Dendritic cell treated with granulocyte-macrophage colony-stimulating factor and Interleukin-4, amounts not matched to agents 40 ng/mL and 50 ng/mL, for 4 days (primary cell): ENCODE results near the gene DMD.
"Not testable (repeated sequence)": the region's sequence is repeated elsewhere in the genome, so short reads cannot be mapped to it uniquely, and the experiment has no call there.

Source experiments
- H3K27ac Mint-ChIP-seq: one replicate; pipeline ENCODE4 v1.8.0; 2022; ENCODE audit warnings: mild to moderate bottlenecking, mixed read lengths
- H3K27me3 Mint-ChIP-seq: one replicate; pipeline ENCODE4 v1.8.0; 2022; ENCODE audit warnings: mild to moderate bottlenecking, mixed read lengths
- H3K36me3 Mint-ChIP-seq: one replicate; pipeline ENCODE4 v1.8.0; 2022; ENCODE audit warnings: low read depth, mixed read lengths
- H3K4me1 Mint-ChIP-seq: one replicate; pipeline ENCODE4 v1.8.0; 2022; ENCODE audit warnings: low read depth, mixed read lengths
- H3K4me3 Mint-ChIP-seq: one replicate; pipeline ENCODE4 v1.8.0; 2022; ENCODE audit warnings: mild to moderate bottlenecking, moderate library complexity, mixed read lengths
- H3K9me3 Mint-ChIP-seq: one replicate; pipeline ENCODE4 v1.8.0; 2022; ENCODE audit warnings: mixed read lengths
- intact Hi-C: fragments of 100-400 bp; cut with micrococcal nuclease; formaldehyde crosslinking; loops from one replicate; pipeline ENCODE4 v1.15.0; 2022

DMD gene

DNA sequence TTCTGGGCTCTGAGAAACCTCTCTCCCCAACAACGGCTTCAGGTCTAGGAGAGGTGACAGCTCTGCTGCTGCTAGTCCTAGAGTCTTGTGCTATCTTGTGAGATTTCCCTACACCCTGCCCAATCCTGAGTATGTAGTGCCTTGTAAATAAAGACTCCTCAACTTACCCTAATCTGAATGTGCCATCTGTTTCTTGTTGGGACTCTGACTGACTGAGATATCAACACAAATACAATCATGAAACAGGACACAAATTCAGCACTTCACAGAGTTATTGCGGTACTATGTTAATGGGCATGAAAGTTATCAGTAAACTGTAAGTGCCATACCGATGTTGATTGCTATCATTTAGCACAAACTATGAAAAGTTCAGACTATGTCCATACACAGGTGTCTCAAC lies 1610.5 kb downstream of the DMD start:
- intact Hi-C loops: no loop called here
- no peak overlapping the region for H3K27ac Mint-ChIP-seq
- no peaks in the 10 kb centered on the region for H3K36me3 Mint-ChIP-seq
- no peaks in the 10 kb centered on the region for H3K4me1 Mint-ChIP-seq
- no peak overlapping the region for H3K4me3 Mint-ChIP-seq
- no peaks in the 10 kb centered on the region for H3K9me3 Mint-ChIP-seq
- H3K27me3 Mint-ChIP-seq: no peaks in the 10 kb centered on the region

DNA sequence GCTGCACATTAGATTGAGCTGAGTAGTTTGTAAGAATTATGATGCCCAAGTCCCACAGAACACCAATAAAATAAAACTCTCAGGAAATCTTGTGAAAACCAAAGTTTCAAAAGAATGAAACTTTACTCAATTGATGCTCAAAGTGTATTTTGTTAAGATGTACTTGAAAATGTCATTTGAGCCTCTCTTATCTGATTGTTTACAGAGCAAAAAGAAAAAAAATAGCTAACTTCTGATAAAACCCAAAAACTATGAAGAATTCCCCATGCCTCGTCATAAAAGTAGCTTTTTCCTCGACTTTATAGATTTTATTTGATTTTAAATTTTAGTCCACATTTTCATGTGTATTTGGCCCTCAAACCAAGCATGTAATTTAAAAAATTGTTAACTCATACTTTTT lies 1618.0 kb downstream of the DMD start:
- no peaks in the 10 kb centered on the region for H3K9me3 Mint-ChIP-seq
- no peaks in the 10 kb centered on the region for H3K36me3 Mint-ChIP-seq
- intact Hi-C loops: no loop called here
- no peaks in the 10 kb centered on the region for H3K4me1 Mint-ChIP-seq
- no peak overlapping the region for H3K4me3 Mint-ChIP-seq
- H3K27me3 Mint-ChIP-seq: no peaks in the 10 kb centered on the region
- H3K27ac Mint-ChIP-seq: no peak overlapping the region

DNA sequence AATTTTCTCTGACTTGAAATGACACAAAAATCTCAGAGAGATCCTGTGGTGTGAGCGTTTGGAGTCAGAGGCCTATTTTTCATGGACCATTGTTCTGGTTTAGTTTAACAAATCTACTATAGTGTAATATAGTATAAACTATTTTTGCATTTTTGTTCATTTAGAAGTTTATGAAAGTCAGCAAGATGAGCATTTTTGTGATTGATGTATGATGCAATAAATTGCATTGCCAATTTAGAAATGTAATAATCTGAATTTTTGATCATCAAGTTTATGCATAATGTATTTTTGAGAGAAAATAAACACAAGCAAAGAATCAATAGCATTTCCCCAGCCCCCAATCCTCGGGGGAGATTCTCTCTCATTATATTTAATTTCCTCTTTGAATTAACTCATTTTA lies 1620.0 kb downstream of the DMD start:
- no peaks in the 10 kb centered on the region for H3K9me3 Mint-ChIP-seq
- H3K27ac Mint-ChIP-seq: no peak overlapping the region
- H3K27me3 Mint-ChIP-seq: no peaks in the 10 kb centered on the region
- intact Hi-C loops: no loop called here
- no peaks in the 10 kb centered on the region for H3K4me1 Mint-ChIP-seq
- no peaks in the 10 kb centered on the region for H3K36me3 Mint-ChIP-seq
- H3K4me3 Mint-ChIP-seq: no peak overlapping the region

DNA sequence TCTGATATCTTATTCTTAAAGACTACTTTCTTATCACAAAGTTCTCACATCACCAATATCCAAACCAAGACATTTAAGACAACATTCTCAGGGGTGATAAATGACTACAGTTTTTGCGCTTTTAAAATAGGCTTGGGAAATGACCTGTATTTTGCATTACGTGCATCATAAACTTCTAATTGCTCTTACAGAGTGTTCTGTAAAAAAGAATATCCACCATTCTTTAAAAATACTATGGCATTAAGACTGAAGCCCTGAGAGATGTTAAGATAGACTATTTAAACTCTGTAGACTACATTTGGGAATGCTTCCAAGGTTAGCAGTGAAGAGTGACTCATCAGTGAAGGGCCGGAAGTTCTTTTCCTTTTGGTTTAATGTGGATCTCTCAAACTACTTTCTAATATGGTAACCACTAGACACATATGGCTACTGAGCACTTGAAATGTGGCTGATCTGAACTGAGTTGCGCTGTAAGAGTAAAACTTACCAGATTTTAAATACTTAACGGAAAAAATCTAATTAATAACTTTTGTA lies 1620.7 kb downstream of the DMD start:
- H3K27me3 Mint-ChIP-seq: no peaks in the 10 kb centered on the region
- H3K9me3 Mint-ChIP-seq: no peaks in the 10 kb centered on the region
- no peaks in the 10 kb centered on the region for H3K36me3 Mint-ChIP-seq
- H3K4me3 Mint-ChIP-seq: no peak overlapping the region
- intact Hi-C loops: no loop called here
- H3K4me1 Mint-ChIP-seq: no peaks in the 10 kb centered on the region
- H3K27ac Mint-ChIP-seq: no peak overlapping the region

DNA sequence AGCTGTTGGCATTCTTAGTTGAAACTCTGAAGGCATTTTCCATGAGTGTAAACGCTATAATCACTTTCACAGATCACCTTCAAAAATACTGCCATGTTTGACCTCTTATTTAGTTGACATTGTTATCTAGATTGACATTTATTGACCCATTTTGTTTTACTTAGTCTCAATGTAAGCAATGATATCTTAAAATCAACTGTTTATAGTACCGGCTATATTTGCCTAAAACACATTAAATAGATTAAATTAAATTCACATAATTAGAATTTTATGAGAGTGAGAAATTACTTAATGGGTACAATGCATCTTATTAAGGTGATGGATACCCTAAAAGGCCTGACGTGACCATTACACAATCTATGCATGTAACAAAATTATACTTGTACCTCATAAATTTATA lies 1621.8 kb downstream of the DMD start:
- Mint-ChIP-seq H3K4me3 (no peak overlapping the region), H3K36me3 (no peaks in the 10 kb centered on the region)
- intact Hi-C loops: no loop called here

DNA sequence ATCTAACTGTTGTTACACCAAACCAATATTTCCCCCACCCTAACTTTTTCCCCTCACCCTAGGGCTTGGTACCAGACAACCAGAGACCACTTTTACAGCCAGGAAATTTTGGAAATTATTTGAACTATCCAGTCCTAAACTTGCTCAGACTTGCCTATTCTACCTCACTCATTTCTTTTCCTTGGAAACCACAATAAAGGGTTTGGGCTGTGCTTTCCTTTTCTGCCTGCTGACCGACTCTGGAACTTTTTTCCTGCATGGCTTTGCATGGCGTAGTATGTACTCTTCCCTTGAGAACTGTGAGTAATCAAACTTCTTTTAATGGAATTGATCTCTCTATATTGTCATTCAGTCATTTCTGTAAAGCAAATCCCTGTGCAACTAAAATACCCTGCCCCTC lies 1623.0 kb downstream of the DMD start:
- Mint-ChIP-seq H3K27ac (no peak overlapping the region), H3K36me3 (no peaks in the 10 kb centered on the region), H3K9me3 (no peaks in the 10 kb centered on the region), H3K4me1 (no peaks in the 10 kb centered on the region), H3K4me3 (no peak overlapping the region), H3K27me3 (no peaks in the 10 kb centered on the region)
- intact Hi-C loops: no loop called here

More for the DNA sequence above, 1621.8 kb downstream of the DMD start:
- no peaks in the 10 kb centered on the region for H3K9me3 Mint-ChIP-seq
- H3K27ac Mint-ChIP-seq: no peak overlapping the region
- no peaks in the 10 kb centered on the region for H3K4me1 Mint-ChIP-seq
- no peaks in the 10 kb centered on the region for H3K27me3 Mint-ChIP-seq

DNA sequence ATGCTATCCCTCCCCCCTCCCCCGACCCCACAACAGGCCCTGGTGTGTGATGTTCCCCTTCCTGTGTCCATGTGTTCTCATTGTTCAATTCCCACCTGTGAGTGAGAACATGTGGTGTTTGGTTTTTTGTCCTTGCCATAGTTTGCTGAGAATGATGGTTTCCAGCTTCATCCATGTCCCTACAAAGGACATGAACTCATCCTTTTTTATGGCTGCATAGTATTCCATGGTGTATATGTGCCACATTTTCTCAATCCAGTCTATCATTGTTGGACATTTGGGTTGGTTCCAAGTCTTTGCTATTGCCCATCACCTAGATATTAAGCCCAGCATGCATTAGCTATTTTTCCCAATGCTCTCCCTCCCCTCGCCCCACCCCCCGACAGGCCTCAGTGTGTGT lies 1627.5 kb downstream of the DMD start:
- H3K4me1 Mint-ChIP-seq, H3K9me3 Mint-ChIP-seq, H3K27ac Mint-ChIP-seq, H3K4me3 Mint-ChIP-seq, intact Hi-C loops, H3K27me3 Mint-ChIP-seq, H3K36me3 Mint-ChIP-seq: not testable (repeated sequence)

DNA sequence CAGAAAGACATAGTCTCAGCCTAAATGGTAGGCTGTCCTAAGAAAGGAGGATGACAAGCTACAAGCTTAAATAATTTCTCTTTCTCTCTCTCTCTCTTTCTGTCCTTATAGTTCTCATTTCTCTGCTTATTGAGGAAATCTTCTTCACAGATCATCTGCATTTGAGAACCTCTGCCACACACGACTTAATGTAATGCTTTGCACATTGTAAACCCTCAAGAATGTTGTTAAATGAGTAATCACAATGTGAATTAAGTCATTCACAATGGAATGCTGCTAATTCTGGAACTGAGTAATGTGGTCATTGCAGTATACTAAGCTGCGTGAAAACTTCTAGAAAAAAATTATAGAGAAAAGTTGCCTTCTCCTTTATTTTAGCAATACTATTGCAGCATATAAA lies 1630.6 kb downstream of the DMD start:
- H3K27ac Mint-ChIP-seq: no peak overlapping the region
- intact Hi-C loops: no loop called here
- H3K4me3 Mint-ChIP-seq: no peak overlapping the region
- H3K4me1 Mint-ChIP-seq: no peaks in the 10 kb centered on the region
- H3K36me3 Mint-ChIP-seq: no peaks in the 10 kb centered on the region
- no peaks in the 10 kb centered on the region for H3K9me3 Mint-ChIP-seq
- no peaks in the 10 kb centered on the region for H3K27me3 Mint-ChIP-seq

DNA sequence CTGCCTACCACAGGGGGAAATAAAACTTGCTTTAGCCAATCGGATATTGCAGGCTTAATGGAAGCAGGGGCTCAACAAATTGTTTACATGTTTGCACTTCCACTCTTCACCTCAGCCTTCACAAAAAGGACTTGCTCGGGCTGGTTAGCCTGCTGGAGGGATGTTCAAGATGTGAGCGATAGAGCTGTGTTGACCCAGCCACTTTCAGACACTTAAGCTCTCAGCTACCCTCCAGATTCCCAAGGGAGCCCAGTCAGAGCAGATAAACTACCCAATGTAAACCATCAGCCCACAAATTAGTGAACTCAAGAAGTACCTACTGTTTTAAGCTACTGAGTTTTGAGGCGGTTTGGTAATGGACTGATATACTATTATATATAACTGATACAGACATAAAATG lies 1631.1 kb downstream of the DMD start:
- H3K36me3 Mint-ChIP-seq: no peaks in the 10 kb centered on the region
- no peak overlapping the region for H3K4me3 Mint-ChIP-seq
- H3K27ac Mint-ChIP-seq: no peak overlapping the region
- no peaks in the 10 kb centered on the region for H3K9me3 Mint-ChIP-seq
- H3K4me1 Mint-ChIP-seq: no peaks in the 10 kb centered on the region
- no peaks in the 10 kb centered on the region for H3K27me3 Mint-ChIP-seq
- intact Hi-C loops: no loop called here

DNA sequence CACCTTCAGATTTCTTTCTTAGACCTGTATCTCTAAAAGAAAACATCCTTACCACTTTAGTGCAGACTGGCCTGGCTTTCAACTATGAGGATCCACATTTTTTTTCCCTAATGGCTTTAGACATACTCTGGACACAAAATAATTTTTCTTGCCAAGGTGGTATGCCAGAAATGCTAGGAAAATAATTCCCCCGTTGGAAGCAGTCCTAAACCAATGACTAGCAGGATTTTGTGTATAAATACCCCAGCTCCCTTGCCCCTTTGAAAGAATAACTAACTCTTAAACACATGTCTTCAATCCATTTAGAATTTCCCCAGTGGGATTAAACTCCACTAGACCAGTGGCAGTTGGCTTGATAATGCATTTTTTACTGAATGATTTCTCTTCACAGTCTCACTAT lies 1639.0 kb downstream of the DMD start:
- Mint-ChIP-seq H3K4me1 (no peaks in the 10 kb centered on the region), H3K9me3 (no peaks in the 10 kb centered on the region)
- intact Hi-C loops: no loop called here

DNA sequence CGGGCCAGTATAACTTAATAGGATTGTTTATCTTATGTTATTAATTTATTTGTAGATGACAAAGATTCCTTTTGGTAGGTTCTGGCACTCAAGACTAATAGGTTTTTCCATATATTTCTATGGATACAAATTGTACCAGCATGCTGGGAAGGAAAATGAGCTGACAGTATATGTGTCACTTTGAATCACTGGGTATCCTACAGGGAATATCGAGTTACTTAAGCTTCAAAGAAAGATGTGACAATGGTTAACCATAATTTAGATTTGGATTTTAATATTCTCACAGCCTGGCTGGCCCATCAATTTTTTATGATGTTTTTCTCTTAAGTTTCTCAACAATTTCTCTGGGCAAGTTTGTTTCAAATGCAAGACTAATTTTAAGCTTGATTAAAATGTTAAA lies 1640.7 kb downstream of the DMD start:
- Mint-ChIP-seq H3K4me1 (no peaks in the 10 kb centered on the region), H3K9me3 (no peaks in the 10 kb centered on the region), H3K27me3 (no peaks in the 10 kb centered on the region), H3K4me3 (no peak overlapping the region), H3K36me3 (no peaks in the 10 kb centered on the region), H3K27ac (no peak overlapping the region)
- intact Hi-C loops: no loop called here

More for the DNA sequence above, 1639.0 kb downstream of the DMD start:
- Mint-ChIP-seq H3K36me3 (no peaks in the 10 kb centered on the region), H3K27ac (no peak overlapping the region), H3K27me3 (no peaks in the 10 kb centered on the region), H3K4me3 (no peak overlapping the region)

DNA sequence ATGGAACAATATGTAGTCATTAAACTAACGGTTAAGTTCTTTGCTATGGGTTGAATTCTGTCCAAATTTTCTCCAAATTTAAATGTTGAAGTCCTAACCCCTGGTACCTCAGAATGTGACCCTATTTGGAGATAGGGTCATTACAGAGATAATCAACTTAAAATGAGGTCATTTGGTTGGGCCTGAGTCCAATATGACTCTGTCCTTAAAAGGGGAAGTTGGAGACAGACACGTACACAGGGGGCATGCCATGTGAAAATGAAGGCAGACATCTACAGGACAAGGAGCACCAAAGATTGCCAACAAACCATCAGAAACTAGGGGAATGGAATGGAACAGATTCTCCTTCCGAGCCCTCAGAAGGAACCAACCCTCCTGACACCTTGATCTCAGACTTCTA lies 1647.6 kb downstream of the DMD start:
- Mint-ChIP-seq H3K4me1 (no peaks in the 10 kb centered on the region), H3K27ac (no peak overlapping the region)
- intact Hi-C loops: no loop called here

DNA sequence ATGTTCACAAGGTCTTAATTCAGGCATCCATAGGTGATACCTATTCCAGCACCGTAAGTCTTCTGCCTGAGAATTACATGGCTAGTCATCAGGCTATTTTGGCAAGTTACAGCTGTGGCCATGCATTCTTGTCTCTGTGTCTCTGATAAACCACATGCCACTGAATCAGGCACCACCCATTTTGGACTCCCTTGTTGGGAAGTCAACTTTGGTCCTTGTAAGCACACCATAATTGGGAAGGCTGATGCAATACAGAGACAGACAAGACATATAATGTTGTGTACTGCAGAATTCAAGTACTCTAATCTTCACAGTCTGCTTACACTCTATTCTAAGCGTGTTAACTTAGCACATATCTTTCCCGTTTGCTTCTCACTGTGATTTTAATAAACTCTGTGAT lies 1655.8 kb downstream of the DMD start:
- H3K36me3 Mint-ChIP-seq: no peaks in the 10 kb centered on the region
- no peaks in the 10 kb centered on the region for H3K27me3 Mint-ChIP-seq
- H3K4me3 Mint-ChIP-seq: no peak overlapping the region
- intact Hi-C loops: no loop called here
- no peaks in the 10 kb centered on the region for H3K9me3 Mint-ChIP-seq
- H3K27ac Mint-ChIP-seq: no peak overlapping the region
- no peaks in the 10 kb centered on the region for H3K4me1 Mint-ChIP-seq

More for the DNA sequence above, 1647.6 kb downstream of the DMD start:
- Mint-ChIP-seq H3K4me3 (no peak overlapping the region), H3K9me3 (no peaks in the 10 kb centered on the region), H3K27me3 (no peaks in the 10 kb centered on the region), H3K36me3 (no peaks in the 10 kb centered on the region)

DNA sequence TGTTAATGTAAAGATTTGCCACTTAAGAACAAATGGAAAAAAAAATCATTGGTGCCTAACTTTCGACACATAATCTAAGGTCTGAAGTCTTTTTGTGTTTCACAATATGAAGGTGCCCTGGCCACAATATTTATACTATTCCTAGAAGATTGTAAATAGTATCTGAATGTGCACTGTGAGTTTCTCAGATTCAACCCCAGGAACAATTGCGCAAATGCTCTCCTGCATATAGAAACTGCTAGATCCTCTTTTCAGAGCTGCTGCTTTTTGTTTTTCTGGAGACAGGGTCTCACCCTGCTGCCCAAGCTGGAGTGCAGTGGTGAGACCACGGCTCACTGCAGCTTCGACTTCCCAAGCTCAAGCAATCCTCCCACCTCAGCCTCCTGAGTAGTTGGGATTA lies 1659.4 kb downstream of the DMD start:
- H3K27ac Mint-ChIP-seq: no peak overlapping the region
- H3K36me3 Mint-ChIP-seq: no peaks in the 10 kb centered on the region
- H3K4me3 Mint-ChIP-seq: no peak overlapping the region
- H3K27me3 Mint-ChIP-seq: no peaks in the 10 kb centered on the region
- intact Hi-C loops: no loop called here
- no peaks in the 10 kb centered on the region for H3K4me1 Mint-ChIP-seq
- H3K9me3 Mint-ChIP-seq: no peaks in the 10 kb centered on the region

DNA sequence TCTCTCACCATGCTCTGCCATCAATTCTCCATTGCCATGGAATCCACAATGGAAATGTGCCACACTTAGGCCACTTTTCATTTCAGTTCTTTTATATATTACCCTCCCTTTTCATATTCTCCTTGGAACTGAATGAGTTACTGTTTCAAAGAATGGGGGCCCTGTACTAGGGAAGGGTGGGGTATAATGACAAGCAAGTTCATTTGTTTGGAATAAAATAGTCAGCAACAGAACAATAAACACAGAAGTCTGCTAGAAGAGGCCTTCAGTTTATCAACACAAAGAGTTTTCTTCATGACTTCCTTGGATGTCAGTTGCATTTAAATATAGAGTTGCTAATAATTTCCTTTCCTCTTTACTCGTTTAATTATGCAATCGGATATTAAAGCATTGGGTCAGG lies 1661.2 kb downstream of the DMD start:
- no peaks in the 10 kb centered on the region for H3K36me3 Mint-ChIP-seq

More for the DNA sequence above, 1661.2 kb downstream of the DMD start:
- Mint-ChIP-seq H3K27ac (no peak overlapping the region), H3K27me3 (no peaks in the 10 kb centered on the region), H3K4me3 (no peak overlapping the region), H3K4me1 (no peaks in the 10 kb centered on the region), H3K9me3 (no peaks in the 10 kb centered on the region)
- intact Hi-C loops: no loop called here
